HEK293 (cell line): ENCODE results near the gene FOLR1.

Experiments used
- CTCF ChIA-PET: fragments of 350-600 bp; formaldehyde crosslinking; extraction: SDS; loops from one replicate; lab custom pipeline; 2021; ENCODE audit warnings: antibody characterized with exemption; lab: Yijun Ruan, JAX
- POLR2A ChIA-PET: fragments of 300-600 bp; formaldehyde crosslinking; extraction: SDS; loops from one replicate; lab custom pipeline; 2020; ENCODE audit warnings: antibody characterized with exemption, inconsistent platforms; lab: Yijun Ruan, JAX
- H3K27ac ChIP-seq: fragments of 200-500 bp; sonication (Bioruptor generic); 2 replicates; pipeline ENCODE4 v1.5.1; 2014; ENCODE audit warnings: low read depth, low read length, control low read depth, inconsistent platforms; ENCODE audit errors: extremely low read depth
- H3K36me3 ChIP-seq, 2 experiments: fragments of 200-500 bp in 1 of 2; sonication (Bioruptor generic) in 1 of 2; 1 replicate in 1 of 2; 2 replicates in 1 of 2; pipeline ENCODE4 v1.5.1; 2014 to 2017; ENCODE audit warnings: inconsistent platforms in 2 of 2, low read length in 2 of 2; ENCODE audit not compliant: control insufficient read depth in 2 of 2, insufficient read depth in 1 of 2
- H3K4me1 ChIP-seq: fragments of 200-500 bp; sonication (Bioruptor generic); 2 replicates; pipeline ENCODE4 v1.5.1; 2014; ENCODE audit warnings: mild to moderate bottlenecking, low read length, inconsistent platforms; ENCODE audit not compliant: control insufficient read depth, insufficient read depth
- H3K4me3 ChIP-seq: 2 replicates; pipeline ENCODE4 v1.5.1; 2011; ENCODE audit warnings: low read depth, mild to moderate bottlenecking, control low read depth, low read length, moderate library complexity
- H3K9me3 ChIP-seq: fragments of 200-500 bp; sonication (Bioruptor generic); 2 replicates; pipeline ENCODE4 v1.5.1; 2014; ENCODE audit warnings: low read depth, low read length, inconsistent platforms; ENCODE audit not compliant: control insufficient read depth, insufficient read depth
- BCL11A ChIP-seq: fragments of 450-650 bp; formaldehyde crosslinking; IDR thresholded peaks from 2 replicates; pipeline ENCODE4 v1.5.1; 2016; ENCODE audit warnings: low read depth, missing biosample characterization, missing genetic modification characterization
- EGR2 ChIP-seq: fragments of 450-650 bp; formaldehyde crosslinking; IDR thresholded peaks from 2 replicates; pipeline ENCODE4 v1.5.1; 2016; ENCODE audit warnings: low read depth, missing biosample characterization, missing genetic modification characterization
- GFI1B ChIP-seq: fragments of 450-650 bp; formaldehyde crosslinking; IDR thresholded peaks from 2 replicates; pipeline ENCODE4 v1.5.1; 2016; ENCODE audit warnings: missing biosample characterization, missing genetic modification characterization
- GLIS2 ChIP-seq: fragments of 450-650 bp; formaldehyde crosslinking; IDR thresholded peaks from 2 replicates; pipeline ENCODE4 v1.5.1; 2016; ENCODE audit warnings: missing biosample characterization, missing genetic modification characterization
- SALL2 ChIP-seq: fragments of 450-650 bp; formaldehyde crosslinking; IDR thresholded peaks from 2 replicates; pipeline ENCODE4 v1.5.0; 2017; ENCODE audit warnings: missing biosample characterization, mild to moderate bottlenecking, missing genetic modification characterization, borderline replicate concordance
- SP2 ChIP-seq: fragments of 450-650 bp; formaldehyde crosslinking; IDR thresholded peaks from 2 replicates; pipeline ENCODE4 v1.5.1; 2016; ENCODE audit warnings: missing biosample characterization, missing genetic modification characterization
- SP7 ChIP-seq: fragments of 450-650 bp; formaldehyde crosslinking; IDR thresholded peaks from 2 replicates; pipeline ENCODE4 v1.5.1; 2016; ENCODE audit warnings: missing biosample characterization, missing genetic modification characterization
- ZBTB20 ChIP-seq: fragments of 450-650 bp; formaldehyde crosslinking; IDR thresholded peaks from 2 replicates; pipeline ENCODE4 v1.5.1; 2016; ENCODE audit warnings: missing biosample characterization, missing genetic modification characterization
- ZBTB48 ChIP-seq: fragments of 450-650 bp; formaldehyde crosslinking; IDR thresholded peaks from 2 replicates; pipeline ENCODE4 v1.5.1; 2016; ENCODE audit warnings: missing biosample characterization, missing genetic modification characterization
- ZBTB8A ChIP-seq: fragments of 450-650 bp; formaldehyde crosslinking; IDR thresholded peaks from 2 replicates; pipeline ENCODE4 v1.5.1; 2016; ENCODE audit warnings: missing biosample characterization, missing genetic modification characterization
- ZFHX2 ChIP-seq: fragments of 450-650 bp; formaldehyde crosslinking; conservative IDR thresholded peaks from 2 replicates; pipeline ENCODE4 v1.5.1; 2016; ENCODE audit warnings: missing biosample characterization, missing genetic modification characterization
- ZNF24 ChIP-seq: fragments of 450-650 bp; formaldehyde crosslinking; IDR thresholded peaks from 2 replicates; pipeline ENCODE4 v1.5.1; 2016; ENCODE audit warnings: missing biosample characterization, missing genetic modification characterization
- ZNF302 ChIP-seq: fragments of 450-650 bp; formaldehyde crosslinking; IDR thresholded peaks from 2 replicates; pipeline ENCODE4 v1.5.1; 2016; ENCODE audit warnings: missing biosample characterization, missing genetic modification characterization, low read depth
- ZNF324 ChIP-seq: fragments of 450-650 bp; formaldehyde crosslinking; IDR thresholded peaks from 2 replicates; pipeline ENCODE4 v1.5.1; 2016; ENCODE audit warnings: missing biosample characterization, missing genetic modification characterization
- ZNF335 ChIP-seq: fragments of 450-650 bp; formaldehyde crosslinking; conservative IDR thresholded peaks from 2 replicates; pipeline ENCODE4 v1.5.1; 2016; ENCODE audit warnings: missing biosample characterization, missing genetic modification characterization
- ZNF394 ChIP-seq: fragments of 450-650 bp; formaldehyde crosslinking; IDR thresholded peaks from 2 replicates; pipeline ENCODE4 v1.5.1; 2016; ENCODE audit warnings: missing biosample characterization, missing genetic modification characterization, mild to moderate bottlenecking, moderate library complexity, borderline replicate concordance
- ZNF423 ChIP-seq: fragments of 450-650 bp; formaldehyde crosslinking; IDR thresholded peaks from 2 replicates; pipeline ENCODE4 v1.5.1; 2016; ENCODE audit warnings: missing biosample characterization, missing genetic modification characterization
- ZNF600 ChIP-seq: fragments of 450-650 bp; formaldehyde crosslinking; IDR thresholded peaks from 2 replicates; pipeline ENCODE4 v1.5.1; 2016; ENCODE audit warnings: missing biosample characterization, missing genetic modification characterization
- ZNF626 ChIP-seq: fragments of 450-650 bp; sonication (Bioruptor Pico); formaldehyde crosslinking; IDR thresholded peaks from 2 replicates; pipeline ENCODE4 v1.5.1; 2018; ENCODE audit warnings: missing biosample characterization, missing genetic modification characterization, inconsistent platforms
- ZNF776 ChIP-seq: fragments of 450-650 bp; formaldehyde crosslinking; IDR thresholded peaks from 2 replicates; pipeline ENCODE4 v1.5.0; 2017; ENCODE audit warnings: missing biosample characterization, missing genetic modification characterization, borderline replicate concordance
- TF ChIP-seq, protein P1 (sequence below): fragments of 450-650 bp; formaldehyde crosslinking; IDR thresholded peaks from 2 replicates; pipeline ENCODE4 v1.5.1; 2016; ENCODE audit warnings: missing biosample characterization, missing genetic modification characterization
- TF ChIP-seq, protein P2 (sequence below): fragments of 450-650 bp; formaldehyde crosslinking; IDR thresholded peaks from 2 replicates; pipeline ENCODE4 v1.5.1; 2016; ENCODE audit warnings: missing biosample characterization, missing genetic modification characterization
- TF ChIP-seq, protein P3 (sequence below): fragments of 450-650 bp; formaldehyde crosslinking; IDR thresholded peaks from 2 replicates; pipeline ENCODE4 v1.5.1; 2017; ENCODE audit warnings: missing biosample characterization, missing genetic modification characterization

FOLR1 gene

DNA sequence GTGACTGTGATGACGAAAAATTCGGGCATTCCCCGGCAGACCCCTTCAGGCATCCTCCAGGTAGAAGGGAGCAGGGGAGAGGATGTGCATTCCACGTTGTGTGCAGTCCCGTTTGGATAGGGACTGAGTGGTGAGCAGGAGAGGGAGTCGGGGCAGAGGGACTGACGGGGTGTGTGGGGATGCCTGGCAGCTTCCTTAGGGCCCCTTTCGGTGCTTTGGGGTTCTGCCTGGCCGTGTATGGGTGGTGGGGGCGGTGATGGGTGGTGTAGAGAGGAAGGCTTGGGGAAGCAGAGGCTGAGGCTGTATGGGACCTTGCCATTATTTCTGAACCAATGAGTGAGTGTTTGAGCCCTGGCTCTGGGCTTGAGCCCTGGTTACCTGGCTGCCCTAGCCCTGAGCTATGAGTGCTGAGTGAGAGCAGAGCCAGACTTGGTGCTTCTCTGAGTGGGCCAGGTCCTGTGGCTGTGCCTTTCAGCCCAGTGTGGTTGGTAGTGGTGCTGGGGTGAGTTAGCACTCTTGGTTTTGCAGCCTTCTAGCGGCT, 33.5 kb downstream of the FOLR1 start:
- Histone ChIP-seq H3K36me3 (peaks cover 0 to 45% of the 10 kb centered on the region in 2 experiments; a peak in 1 of 3 replicates), H3K9me3 (no peaks in the 10 kb centered on the region)
- POLR2A ChIA-PET = interaction anchor here (0.7 to 4.2 kb wide), 2 partner anchors 12 to 153 kb away, joined by 4 to 42 read pairs; no protein-coding TSS in a partner anchor
- TF ChIP-seq, protein P1, sequence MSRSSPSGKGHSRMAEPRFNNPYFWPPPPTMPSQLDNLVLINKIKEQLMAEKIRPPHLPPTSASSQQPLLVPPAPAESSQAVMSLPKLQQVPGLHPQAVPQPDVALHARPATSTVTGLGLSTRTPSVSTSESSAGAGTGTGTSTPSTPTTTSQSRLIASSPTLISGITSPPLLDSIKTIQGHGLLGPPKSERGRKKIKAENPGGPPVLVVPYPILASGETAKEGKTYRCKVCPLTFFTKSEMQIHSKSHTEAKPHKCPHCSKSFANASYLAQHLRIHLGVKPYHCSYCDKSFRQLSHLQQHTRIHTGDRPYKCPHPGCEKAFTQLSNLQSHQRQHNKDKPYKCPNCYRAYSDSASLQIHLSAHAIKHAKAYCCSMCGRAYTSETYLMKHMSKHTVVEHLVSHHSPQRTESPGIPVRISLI (tag by site-specific recombination) = no peak
- TF ChIP-seq, protein P2, sequence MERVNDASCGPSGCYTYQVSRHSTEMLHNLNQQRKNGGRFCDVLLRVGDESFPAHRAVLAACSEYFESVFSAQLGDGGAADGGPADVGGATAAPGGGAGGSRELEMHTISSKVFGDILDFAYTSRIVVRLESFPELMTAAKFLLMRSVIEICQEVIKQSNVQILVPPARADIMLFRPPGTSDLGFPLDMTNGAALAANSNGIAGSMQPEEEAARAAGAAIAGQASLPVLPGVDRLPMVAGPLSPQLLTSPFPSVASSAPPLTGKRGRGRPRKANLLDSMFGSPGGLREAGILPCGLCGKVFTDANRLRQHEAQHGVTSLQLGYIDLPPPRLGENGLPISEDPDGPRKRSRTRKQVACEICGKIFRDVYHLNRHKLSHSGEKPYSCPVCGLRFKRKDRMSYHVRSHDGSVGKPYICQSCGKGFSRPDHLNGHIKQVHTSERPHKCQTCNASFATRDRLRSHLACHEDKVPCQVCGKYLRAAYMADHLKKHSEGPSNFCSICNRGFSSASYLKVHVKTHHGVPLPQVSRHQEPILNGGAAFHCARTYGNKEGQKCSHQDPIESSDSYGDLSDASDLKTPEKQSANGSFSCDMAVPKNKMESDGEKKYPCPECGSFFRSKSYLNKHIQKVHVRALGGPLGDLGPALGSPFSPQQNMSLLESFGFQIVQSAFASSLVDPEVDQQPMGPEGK = 0 out of 2 replicates have a peak, but pooled peaks have one; percentile 40
- TF ChIP-seq ZNF24 (tag by site-specific recombination) (no peak), SALL2 (tag by site-specific recombination) (no peak), GFI1B (tag by site-specific recombination) (no peak), ZNF776 (tag by site-specific recombination) (no peak), ZNF324 (tag by site-specific recombination) (no peak), ZNF600 (tag by site-specific recombination) (peak; percentile 38; the same call in 1 of the 2 replicates), ZBTB48 (peak; percentile 62), ZFHX2 (tag by site-specific recombination) (0 out of 2 replicates have a peak, but pooled peaks have one; percentile 15), ZBTB20 (tag by site-specific recombination) (peak; percentile 88), ZBTB8A (peak; percentile 3; the same call in 1 of the 2 replicates), BCL11A (no peak), SP2 (tag by site-specific recombination) (no peak), ZNF423 (tag by site-specific recombination) (no peak), GLIS2 (tag by site-specific recombination) (peak; percentile 54; the same call in 1 of the 2 replicates), ZNF626 (tag by site-specific recombination) (no peak), EGR2 (peak; percentile 30; the same call in 1 of the 2 replicates), ZNF335 (tag by site-specific recombination) (peak; percentile 61; the same call in 1 of the 2 replicates), ZNF302 (tag by site-specific recombination) (no peak)
- TF ChIP-seq, all 188 proteins: peak for 9
- H3K4me1 ChIP-seq = peaks cover 3% of the 10 kb centered on the region; the same call in 1 of the 2 replicates
- peak overlapping the region; percentile 92; the same call in 1 of the 2 replicates for H3K27ac ChIP-seq
- peak overlapping the region; percentile 75 for H3K4me3 ChIP-seq
- CTCF ChIA-PET = interaction anchor here (0.6 to 4.7 kb wide), 7 partner anchors 12 to 261 kb away, joined by 3 to 26 read pairs (median 5); no protein-coding TSS in a partner anchor

DNA sequence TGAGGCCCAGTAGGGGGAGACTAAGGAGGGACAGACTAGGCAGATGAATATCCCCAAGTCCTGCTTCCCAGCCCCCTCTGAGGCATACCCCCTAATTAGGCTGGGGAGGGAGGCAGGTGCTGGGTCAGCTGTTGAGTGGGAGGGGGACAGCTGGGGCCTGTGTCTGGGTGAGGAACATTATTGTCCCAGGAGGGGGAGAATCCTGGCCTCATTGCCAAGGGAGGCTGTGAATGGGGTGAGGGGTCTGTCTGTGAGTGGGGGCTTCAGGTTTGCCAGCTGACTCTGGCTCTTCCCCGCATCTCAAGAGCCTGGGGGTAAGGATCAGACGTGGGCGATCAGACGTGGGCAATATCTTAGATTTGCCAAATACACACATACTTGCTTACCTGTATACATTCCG, 34.8 kb downstream of the FOLR1 start:
- TF ChIP-seq ZNF24 (tag by site-specific recombination) = no peak
- TF ChIP-seq SP7 = peak; percentile 51; the same call in 1 of the 2 replicates
- no peak for TF ChIP-seq ZNF394
- TF ChIP-seq, protein P3, sequence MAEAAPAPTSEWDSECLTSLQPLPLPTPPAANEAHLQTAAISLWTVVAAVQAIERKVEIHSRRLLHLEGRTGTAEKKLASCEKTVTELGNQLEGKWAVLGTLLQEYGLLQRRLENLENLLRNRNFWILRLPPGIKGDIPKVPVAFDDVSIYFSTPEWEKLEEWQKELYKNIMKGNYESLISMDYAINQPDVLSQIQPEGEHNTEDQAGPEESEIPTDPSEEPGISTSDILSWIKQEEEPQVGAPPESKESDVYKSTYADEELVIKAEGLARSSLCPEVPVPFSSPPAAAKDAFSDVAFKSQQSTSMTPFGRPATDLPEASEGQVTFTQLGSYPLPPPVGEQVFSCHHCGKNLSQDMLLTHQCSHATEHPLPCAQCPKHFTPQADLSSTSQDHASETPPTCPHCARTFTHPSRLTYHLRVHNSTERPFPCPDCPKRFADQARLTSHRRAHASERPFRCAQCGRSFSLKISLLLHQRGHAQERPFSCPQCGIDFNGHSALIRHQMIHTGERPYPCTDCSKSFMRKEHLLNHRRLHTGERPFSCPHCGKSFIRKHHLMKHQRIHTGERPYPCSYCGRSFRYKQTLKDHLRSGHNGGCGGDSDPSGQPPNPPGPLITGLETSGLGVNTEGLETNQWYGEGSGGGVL (tag by site-specific recombination) = peak; percentile 52
- TF ChIP-seq ZNF600 (tag by site-specific recombination) = no peak
- Histone ChIP-seq H3K27ac (no peak overlapping the region), H3K36me3 (peaks cover 0 to 57% of the 10 kb centered on the region in 2 experiments; a peak in 1 of 3 replicates), H3K4me3 (no peak overlapping the region), H3K4me1 (peaks cover 3% of the 10 kb centered on the region; the same call in 1 of the 2 replicates), H3K9me3 (no peaks in the 10 kb centered on the region)
- POLR2A ChIA-PET = interaction anchor here (4.2 kb wide), 1 partner anchor 11 kb away, joined by 42 read pairs; no protein-coding TSS in a partner anchor
- CTCF ChIA-PET = interaction anchor here (0.7 to 4.7 kb wide), 4 partner anchors 11 to 206 kb away, joined by 3 to 26 read pairs (median 4); no protein-coding TSS in a partner anchor
